ENCODE results near the gene GPR25.

Gene GPR25, protein sequence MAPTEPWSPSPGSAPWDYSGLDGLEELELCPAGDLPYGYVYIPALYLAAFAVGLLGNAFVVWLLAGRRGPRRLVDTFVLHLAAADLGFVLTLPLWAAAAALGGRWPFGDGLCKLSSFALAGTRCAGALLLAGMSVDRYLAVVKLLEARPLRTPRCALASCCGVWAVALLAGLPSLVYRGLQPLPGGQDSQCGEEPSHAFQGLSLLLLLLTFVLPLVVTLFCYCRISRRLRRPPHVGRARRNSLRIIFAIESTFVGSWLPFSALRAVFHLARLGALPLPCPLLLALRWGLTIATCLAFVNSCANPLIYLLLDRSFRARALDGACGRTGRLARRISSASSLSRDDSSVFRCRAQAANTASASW

DNA sequence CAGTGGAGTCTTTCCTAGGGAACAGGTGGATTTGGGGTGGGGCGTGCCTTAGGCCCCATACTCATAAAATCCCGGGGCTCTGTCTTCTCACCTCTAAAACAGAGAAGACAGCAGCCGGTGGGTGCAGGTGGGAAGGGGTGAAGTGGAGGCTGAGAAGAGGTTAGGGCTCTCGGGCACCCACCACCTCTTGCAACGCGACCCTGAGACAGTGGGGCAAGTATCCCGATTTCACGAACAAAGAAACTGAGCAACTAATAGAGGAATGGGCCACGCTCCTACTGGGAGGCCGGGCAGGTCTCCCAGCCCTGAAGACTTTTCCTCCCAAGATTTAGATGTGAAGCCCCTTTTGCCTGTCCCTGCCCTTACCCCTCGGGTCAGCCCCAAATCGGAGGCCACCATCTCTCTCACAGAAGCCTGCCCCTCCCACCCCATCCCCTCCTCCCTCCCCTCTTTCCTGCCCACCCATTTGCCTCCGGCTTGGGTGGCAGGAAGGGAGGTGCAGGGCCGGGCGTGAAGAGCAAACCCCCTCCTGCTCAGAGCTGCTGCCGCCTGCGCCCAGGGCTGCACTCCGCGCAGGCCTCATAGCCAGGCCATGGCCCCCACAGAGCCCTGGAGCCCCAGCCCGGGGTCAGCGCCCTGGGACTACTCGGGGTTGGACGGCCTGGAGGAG lies at the start of gene GPR25:
GPR25 (plus strand) TSS at position 536 of the 670 bp plus-strand sequence; CDS start at position 593, 57 bp downstream.
- no peak for DNase-seq

DNA sequence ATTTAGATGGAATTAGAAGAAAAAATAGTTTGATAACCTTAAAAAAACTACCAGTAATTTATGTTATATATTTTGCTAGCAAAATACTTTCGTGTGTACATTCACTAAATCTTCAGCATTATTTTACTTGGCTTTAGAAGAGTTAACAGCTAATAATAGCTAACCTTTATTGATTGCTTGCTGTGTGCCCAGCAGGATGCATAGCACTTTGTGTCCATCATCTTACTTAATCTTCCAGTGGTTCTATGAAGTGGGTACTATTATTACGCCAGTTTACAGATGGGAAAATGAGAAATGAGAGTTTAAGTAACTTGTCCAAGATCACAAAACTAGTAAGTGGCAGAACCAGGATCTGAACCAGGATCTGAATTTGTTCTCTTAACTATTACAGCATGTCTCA lies 41.7 kb upstream of the GPR25 start:
- peak; percentile 25 for DNase-seq

DNA sequence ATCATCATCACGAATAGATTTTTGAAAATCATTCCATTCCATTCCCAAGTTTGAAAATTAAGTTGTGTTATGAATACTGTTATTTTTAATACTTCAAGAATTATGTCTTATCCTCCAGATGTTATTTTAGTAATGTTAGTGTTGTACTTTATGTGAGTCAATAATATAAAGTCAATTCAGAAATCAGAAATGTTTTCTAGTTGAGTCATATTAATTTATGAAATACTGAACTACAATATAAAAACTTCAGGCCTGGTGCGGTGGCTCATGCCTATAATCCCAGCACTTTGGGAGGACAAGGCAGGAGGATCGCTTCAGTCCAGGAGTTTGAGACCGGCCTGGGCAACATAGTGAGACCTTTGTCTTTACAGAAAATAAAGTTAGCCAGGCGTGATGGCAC lies 38.4 kb upstream of the GPR25 start:
- DNase-seq, result no peak

DNA sequence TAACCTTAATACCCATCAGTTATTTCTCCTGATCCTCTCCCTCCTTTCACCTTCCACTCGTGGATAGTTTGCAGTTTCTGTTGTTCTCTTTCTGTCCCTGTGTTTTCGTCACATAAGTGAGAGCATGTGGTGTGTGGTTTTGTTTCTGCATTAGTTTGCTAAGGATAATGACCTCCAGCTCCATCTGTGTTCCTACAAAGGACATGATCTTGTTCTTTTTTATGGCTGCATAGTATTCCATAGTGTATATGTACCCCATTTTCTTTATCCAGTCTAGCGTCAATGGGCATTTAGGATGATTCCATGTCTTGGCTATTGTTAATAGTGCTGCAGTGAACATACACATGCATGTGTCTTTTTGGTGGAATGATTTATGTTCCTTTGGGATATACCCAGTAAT lies 36.6 kb upstream of the GPR25 start:
- DNase-seq, result no peak

DNA sequence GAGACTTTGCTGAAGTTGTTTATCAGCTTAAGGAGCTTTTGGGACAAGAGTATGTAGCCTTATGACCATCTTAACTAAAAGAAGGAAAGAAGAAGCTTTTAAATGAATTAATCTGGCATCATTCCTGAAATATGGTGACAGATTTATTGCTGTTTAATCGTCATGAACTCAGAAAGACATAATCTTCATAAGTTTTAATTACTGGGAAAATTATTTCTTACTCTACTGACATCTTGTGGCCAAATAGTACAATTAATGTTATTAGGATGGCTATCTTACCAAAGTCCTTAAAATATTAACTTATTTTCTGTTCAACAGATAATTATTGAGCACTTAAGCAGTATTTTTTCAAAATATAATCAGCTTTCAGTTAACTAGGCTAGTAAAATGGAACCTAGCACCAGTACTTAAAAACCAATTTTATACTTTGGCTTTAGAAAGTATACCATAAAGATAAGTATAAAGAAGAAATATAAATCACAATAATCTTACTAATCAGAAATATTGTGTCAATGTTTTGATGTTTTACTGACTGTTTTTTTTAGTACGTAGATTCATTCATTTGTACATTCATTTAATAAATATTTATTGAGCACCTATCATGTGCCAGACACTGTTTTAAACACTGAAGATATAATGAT lies 34.7 kb upstream of the GPR25 start:
- DNase-seq, result peak; percentile 16

DNA sequence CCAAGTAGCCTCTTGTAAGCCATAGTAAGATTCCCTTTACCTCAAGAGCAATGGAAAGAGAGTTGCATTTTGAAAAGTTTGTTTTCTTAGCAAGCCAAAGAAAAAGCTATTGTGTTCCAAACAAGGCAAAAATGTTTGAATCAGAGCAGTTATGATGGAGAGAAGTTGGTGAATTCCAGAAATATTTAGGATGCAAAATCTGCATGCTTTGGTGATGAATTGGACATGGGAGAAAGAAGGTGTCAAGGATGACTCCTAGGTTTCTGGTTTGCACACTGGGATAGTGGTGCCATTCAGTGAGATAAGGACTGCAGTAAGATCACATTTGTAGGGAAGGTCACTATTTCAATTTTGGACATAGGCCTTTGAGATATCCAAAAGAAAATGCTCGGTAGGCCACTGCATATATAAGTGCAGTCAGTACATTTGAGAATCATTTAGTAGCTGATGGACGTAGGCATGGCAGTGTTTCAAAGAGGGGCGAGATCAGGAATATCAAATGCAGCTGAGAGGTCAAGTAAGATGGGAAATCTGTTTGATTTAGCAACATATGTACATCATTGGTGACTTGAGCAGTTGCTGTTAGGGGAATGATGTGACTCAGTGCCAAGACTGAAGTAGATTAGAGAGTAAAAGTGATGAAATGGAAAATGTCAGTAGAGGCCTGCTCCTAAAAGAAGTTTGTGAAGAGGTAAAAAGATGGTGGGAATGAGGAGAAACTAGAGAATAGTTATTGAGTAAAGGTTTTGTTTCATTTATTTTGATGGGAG lies 33.9 kb upstream of the GPR25 start:
- DNase-seq, result no peak

DNA sequence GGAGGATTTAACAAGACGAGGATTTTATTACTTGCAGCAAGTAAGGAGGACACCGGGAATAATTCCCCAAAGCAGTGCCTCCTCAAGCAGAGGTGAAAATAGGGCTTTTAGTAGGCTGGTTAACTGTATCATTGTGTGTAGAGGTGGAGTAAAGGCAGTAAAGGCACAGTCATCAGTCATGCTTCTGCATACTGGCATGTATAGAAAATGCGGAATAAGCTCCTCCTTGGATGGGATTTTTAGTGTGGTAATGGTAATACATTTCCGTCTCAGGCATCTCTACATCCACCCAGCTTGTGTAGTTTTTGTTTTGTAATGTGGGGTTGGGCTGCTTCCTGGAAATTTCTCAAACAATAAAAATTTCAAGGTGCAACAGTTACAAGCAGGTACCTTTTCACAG lies 27.4 kb upstream of the GPR25 start:
- no peak for DNase-seq

DNA sequence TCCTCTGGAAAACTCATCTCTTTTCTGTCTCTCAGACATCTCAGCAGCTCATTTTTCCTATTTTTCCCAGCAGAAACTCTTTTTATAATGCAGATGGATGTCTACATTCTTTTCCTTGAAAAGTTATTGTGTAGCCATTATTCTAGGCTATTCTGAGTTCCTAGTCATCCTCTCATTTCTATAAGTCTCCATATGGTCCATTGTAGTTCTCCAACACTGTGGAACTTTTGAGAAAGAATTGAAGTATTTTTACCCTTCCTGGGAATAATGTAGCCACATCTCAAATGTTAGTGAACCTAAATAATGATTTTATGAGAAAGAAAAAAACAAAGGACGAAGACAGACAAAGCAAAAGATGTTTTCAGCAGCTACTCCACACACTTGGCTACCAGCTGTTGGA lies 26.4 kb upstream of the GPR25 start:
- DNase-seq, result no peak

DNA sequence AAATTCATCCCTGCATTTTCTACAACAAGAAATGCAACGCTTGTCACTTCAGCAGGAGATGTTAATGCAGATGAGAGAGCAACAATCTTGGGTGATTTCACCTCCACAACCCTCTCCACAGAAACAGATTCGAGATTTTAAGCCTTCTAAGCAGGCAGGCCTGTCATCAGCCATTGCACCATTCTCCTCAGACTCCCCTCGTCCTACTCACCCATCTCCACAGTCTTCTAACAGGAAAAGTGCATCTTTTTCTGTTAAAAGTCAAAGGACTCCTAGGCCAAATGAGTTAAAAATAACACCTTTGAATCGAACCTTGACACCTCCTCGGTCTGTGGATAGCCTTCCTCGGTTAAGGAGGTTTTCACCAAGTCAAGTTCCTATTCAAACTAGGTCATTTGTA lies 23.4 kb upstream of the GPR25 start:
- DNase-seq, result no peak

DNA sequence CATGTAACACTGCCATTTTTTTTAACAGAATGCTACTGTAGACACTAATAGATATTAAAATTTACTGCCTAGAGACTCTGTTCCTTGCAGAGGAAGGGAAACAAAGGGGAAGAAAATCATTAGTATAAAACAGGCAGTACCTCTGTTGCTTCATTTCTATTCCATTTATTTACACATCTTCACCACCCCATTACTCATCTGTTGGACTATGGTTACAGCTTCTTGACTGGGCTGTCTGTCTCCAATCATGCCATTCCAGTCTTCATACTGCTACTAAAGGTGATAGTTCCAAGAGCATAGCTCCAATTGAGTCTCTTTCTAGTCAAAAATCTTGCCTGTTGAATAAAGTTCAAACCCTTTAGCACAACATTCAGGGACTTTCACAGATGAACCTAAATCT lies 22.2 kb upstream of the GPR25 start:
- DNase-seq, result no peak

DNA sequence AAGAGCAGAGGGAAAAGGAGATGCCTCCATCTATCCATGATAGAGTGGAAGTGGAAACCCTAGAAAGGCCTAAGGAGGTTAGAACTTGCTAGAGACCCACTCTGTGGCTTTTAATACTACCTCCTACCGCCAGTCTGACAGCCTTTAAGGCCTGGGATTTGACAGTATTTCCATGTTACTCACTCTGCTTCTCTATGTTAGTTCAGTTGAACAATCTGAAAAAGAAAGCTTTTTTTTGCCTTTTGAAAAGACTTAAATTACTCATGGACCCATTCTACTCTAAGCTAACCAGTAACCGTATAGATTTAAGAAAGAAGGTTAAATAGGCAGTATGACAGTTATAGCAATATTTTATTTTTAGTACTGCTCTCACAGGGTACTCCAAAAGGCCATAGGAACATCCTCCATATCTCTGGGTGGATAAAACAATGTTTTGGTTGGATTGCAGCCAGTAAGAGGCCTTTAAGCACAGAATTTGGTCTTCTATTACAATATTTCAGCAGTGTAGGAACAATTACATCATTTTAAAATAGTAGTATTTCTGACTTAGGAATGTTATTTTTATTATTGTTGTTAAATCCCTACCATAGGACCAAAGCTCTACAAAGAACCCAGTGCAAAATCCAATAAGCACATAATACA lies 15.9 kb upstream of the GPR25 start:
- DNase-seq, result no peak

DNA sequence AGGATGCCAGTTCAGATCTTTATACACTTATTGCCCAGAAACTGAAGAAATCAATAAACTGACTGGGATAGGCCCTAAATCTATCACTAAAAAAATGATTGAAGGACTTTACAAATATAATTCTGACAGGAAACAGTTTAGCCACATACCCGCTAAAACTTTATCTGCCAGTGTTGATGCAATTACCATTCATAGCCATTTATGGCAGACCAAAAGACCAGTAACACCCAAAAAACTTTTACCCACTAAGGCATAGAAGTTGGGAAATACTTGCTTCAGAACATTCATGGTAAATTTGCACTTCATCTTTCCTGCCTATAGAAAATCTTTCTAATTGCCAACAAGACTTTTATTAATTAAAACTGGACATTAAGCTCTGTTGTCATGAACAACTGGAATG lies 15.0 kb upstream of the GPR25 start:
- no peak for DNase-seq

DNA sequence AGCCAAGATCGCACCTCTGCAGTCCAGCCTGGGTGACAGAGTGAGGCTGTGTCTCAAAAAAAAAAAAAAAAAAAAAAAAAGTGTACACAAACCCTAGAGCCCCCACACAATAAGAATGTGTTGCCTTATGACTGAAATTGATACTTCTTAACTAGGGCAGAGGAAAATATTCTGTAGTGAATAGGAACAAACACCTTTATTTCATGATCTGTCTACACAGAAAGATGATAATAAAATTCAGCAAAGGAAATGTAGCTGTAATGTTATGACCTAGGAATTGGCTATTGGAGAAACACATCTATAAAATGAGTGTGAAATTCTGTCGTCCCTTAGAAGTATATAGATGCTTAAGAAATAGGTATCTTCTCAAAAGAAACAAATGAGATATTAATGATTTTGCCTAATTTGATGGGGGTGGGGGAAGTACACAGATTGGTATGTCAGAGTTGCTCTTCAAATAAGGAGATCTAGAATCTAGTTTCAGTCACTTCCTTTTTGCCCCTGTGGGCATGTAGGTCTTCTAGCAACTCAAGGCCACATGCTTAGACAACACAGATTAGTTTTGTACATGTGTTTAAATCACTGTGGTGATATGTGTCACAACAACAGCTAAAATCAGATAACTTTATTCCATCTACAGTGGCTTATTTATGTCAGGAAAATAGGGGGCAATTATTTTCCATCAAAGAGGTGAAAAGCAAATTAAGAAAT lies 10.7 kb upstream of the GPR25 start:
- no peak for DNase-seq

DNA sequence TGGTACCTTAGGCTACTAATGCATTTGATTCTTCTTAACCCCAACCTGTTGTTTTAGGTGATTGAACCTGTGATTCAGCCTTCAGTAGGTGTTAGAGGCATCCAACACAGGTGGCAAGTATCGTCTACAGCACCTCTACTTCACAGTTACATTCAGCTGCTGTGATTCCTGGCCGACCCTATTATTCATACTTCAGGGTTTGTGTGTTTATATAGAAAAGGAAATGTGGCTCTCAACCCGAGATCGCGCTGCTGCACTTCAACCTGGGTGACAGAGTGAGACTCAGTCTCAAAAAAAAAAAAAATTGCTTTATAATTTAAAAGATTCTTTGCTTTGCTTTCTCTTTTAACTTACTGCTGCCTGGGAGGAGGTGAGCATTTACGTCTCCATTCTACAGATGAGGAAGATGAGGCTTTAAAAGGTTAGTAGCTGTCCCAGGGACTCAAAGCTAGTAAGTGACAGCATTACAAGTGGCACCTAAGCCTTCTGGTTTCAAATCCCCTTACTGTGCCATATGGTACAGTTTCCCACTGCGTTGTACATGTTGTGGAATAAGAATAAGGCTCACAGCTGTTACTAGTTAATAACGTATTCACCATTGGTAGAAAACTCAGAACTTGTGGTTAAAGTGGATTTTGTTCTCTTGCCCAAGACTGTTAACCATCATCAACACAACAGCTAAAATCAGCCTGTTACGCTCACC lies 9.9 kb upstream of the GPR25 start:
- no peak for DNase-seq

DNA sequence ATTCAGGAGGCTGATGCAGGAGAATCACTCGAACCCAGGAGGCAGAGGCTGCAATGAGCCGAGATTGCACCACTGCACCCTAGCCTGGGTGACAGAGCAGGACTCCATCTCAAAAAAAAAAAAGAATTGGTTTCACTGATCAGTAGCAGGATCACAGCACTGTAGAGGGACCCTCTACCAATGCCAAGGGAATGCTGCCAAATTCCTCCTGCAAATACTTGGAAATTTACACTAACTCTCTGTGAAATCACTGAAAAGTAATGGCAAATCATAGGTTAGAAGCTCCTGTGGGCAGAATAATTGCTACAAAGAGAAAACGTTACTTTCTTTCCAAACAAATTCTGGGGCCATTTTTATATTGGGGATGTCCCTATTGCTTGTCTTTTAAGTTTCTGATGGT lies 6.7 kb upstream of the GPR25 start:
- no peak for DNase-seq

DNA sequence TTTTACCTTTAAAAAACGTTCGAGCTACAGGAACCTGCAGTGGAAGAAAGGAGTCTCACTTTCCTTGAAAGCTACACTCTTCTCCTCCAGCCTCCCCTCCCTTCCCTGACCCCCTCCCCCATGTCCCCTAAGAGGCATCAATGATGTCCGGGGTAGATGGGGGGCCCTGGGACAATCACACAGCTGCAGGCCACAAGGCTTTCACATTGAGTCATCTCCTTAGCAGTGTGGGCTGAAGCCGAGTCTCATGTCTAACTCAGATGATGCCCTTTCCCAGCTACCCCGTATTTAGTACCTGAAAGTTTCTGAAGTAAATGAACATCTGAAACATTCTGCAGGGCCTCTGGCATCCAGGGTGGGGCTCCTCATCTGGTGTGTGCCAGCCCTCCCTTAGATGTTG lies 6.3 kb upstream of the GPR25 start:
- no peak for DNase-seq

DNA sequence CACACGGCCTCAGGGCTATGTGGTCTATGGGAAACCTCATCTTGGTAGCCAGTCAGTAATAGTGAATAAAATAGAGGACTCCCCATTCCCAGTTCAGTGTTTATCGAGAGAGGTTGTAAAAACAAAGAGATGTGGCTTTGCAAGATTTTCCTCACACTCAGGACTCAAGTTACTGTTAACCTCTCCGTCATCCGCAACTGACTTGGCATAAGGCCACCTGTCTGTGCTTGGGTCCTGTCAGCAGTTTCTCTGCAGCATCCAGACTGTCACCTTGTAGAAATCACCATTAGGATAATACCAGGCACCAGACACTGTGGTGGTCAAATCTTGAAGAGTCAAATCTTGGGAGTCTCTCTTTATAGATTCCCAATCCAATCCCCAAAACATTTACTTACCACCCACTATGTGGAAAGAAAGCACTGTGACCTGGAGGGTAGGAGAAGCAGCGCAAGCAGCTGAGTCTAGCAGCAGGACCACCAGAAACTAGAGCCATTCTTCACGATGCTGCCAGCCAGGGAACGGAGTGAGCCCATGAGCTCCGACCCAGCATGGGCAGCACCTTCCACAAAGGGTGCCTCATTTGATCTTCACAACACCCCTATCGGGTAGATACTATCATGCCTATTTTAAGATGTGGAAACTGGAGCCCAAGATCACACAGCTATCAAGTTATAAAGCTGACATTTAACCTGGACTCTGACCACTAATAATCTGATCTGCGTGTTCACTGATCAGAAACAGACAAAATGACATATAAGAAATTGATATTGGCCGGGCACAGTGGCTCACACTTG lies 5.6 kb upstream of the GPR25 start:
- DNase-seq, result peak; percentile 26

DNA sequence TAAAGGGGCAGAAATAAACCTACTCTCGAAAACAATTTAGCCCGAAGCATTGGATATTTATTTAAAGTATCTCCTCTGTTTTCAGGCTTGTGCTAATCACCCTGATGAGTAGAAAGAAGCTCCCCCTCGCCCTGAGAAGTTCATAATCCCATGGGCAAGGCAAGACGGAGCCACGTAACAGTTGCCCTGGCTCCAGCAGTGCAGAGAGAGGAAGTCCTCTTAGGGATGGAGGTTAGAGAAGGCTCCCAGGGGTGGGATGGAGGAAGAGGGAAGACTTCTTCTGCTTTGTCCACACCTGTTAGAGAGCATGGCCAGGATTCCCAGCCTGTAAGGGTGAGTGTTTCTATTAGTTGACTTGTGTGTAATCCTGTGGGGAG lies 3.4 kb upstream of the GPR25 start:
- no peak for DNase-seq

DNA sequence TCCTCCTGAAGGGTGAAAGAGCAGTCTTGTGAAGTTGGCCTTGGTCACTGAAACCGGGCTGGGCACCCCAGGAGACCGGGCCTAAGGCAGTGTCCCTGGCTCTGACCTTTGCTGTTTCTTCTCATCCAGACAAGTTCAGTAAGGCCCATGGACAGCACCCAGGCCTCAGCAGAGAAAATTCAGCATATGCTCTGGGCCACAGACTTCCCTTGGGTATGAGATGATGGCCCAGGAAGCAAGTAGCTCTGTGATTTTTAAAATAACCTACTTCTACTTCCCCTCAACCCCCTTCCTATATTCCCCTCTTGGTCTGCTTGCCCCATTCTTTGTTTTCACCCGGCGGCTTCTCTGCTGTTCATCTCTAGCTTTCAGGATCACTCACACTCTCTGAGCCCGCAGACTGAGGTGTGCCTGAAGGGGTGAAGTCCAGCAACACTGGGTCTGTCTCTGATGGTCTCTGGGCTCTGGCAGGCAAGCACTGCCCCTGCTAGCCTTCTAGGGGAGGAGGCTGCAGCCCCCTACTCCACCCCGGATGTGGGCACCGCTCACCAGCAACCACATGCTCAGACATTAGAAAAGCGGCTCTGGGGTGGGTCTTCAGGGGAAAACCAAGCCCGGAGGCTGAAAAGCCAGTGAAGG lies 2.9 kb upstream of the GPR25 start:
- DNase-seq, result no peak

DNA sequence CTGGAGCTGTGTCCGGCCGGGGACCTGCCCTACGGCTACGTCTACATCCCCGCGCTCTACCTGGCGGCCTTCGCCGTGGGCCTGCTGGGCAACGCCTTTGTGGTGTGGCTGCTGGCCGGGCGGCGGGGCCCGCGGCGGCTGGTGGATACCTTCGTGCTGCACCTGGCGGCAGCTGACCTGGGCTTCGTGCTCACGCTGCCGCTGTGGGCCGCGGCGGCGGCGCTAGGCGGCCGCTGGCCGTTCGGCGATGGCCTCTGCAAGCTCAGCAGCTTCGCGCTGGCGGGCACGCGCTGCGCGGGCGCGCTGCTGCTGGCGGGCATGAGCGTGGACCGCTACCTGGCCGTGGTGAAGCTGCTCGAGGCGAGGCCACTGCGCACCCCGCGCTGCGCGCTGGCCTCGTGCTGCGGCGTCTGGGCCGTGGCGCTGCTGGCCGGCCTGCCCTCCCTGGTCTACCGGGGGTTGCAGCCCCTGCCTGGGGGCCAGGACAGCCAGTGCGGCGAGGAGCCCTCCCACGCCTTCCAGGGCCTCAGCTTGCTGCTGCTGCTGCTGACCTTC lies 412 bp downstream of the GPR25 start:
- DNase-seq, result no peak

Measured in NCI-H69 (cell line).